Head of caudate nucleus (tissue), 42 donors: ENCODE results near the gene LIMCH1.
A peak's percentile ranks its signal among the peaks of the same experiment; 100 is the strongest.
"Not testable (repeated sequence)": the region's sequence is repeated elsewhere in the genome, so short reads cannot be mapped to it uniquely, and the experiment has no call there.

Experiments used
- DNase-seq, 42 donors: peaks; one replicate each; pipeline versions ENCODE4 v3.0.0 to v3.0.0-alpha.2; 2020 to 2021; ENCODE audit warnings: mixed read lengths in 7 of 42
- intact Hi-C: fragments of 100-400 bp; cut with DNase I; formaldehyde crosslinking; loops from one replicate; pipeline ENCODE4 v1.15.0; 2022

LIMCH1 gene

GRCh38 chr4:41692717-41693345, 154.9 kb downstream of the LIMCH1 start:
- DNase-seq: peak; percentile 35 to 86 (median 66)
- intact Hi-C loops: loop anchor here (5.0 kb wide), 1 partner anchor 189 kb away; no protein-coding TSS in a partner anchor

GRCh38 chr4:41693629-41694028, 155.7 kb downstream of the LIMCH1 start:
- peak in 1 of 42 donors; percentile 9 for DNase-seq
- intact Hi-C loops: loop anchor here (5.0 kb wide), 1 partner anchor 189 kb away; no protein-coding TSS in a partner anchor

DNA sequence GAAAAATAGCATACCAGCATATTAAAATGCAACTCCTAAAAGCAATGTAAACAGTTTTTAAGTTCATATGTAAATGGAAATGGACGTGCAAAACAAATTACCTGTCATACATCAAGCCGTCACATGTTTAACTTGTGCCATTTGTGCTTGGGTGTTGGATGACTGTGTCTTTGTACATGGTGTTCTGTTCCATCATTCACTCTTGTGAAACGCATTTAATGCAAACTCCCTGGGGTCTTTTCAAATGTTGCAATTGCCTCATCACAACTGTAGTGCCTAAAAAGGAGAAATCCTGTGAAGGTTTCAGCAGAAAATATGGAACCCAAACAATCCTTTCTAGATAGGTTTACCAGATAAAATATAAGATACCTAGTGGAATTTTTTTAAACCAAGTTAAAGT, 158.2 kb downstream of the LIMCH1 start:
- DNase-seq: no peak
- intact Hi-C loops: no loop called here

- intact Hi-C loops: no loop called here
- DNase-seq: no peak
Measured at GRCh38 chr4:41696763-41697162, 158.8 kb downstream of the LIMCH1 start.

DNA sequence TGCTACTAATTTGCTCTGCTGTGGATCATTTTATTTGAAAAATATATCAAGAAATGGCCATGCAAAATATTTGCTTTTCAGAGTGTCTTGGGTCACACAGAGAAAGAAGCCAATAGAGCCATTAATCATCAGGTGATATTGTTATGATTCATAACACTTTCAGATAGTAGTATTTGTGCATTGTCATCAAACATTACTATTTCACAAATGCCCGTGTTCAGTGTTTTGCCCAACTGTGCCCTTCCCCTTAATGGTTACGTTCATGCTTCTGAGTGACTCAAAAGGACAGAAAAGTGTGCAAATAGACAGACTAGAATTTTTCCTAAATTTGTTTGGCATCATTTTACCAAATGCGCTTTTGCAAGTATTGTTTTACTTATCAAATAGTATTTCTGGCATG, 164.0 kb downstream of the LIMCH1 start:
- no peak for DNase-seq
- intact Hi-C loops: no loop called here

DNA sequence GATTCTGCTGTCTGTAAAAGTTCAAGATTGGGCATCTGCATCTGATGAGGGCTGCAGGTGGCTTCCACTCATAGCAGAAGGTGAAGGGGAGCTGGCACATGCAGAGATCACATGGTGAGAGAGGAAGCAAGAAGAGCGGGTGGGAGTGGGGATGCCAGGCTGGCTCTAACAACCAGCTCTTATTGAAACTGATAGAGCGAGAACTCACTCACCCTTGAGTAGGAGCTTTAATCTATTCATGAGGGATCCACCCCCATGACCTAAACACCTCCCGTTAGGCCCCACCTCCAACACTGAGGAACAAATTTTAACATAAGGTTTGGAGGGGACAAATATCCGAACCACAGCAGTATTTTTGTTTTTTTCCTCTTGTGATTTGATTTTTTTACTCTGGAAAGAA, 164.8 kb downstream of the LIMCH1 start:
- intact Hi-C loops: no loop called here
- no peak for DNase-seq

GRCh38 chr4:41703785-41704184, 165.8 kb downstream of the LIMCH1 start:
- intact Hi-C loops: no loop called here
- DNase-seq: no peak

DNA sequence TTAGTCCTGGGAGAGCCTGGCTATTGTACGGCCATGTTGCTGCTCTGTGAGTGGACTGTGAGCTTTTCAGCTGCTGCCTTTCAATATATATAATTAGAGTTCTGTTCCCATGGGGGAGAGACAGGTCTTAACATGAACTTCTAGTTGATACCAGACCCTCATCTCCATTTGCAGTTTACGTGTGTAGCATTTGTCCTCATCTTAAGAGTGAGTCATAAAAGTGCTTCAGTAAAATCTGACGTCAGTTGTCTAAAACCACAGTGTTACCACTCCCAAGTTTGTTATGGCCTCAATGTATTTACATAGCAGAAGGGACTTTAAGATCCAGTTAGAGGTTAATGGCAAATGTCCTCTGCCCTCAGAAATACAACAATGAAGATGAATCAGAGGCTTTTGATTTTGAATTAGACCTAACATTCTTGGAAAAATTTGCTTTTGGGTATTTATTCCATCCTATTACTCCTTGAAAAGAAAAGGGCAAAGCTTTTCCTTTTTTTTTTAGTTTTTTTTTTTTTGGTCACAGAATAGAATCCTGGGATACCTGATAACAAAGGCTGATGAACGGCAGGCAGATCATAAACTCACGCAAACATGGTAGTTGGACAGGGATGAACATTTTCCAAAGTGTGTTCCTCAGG, 172.0 kb downstream of the LIMCH1 start:
- intact Hi-C loops: no loop called here
- DNase-seq: no peak

DNA sequence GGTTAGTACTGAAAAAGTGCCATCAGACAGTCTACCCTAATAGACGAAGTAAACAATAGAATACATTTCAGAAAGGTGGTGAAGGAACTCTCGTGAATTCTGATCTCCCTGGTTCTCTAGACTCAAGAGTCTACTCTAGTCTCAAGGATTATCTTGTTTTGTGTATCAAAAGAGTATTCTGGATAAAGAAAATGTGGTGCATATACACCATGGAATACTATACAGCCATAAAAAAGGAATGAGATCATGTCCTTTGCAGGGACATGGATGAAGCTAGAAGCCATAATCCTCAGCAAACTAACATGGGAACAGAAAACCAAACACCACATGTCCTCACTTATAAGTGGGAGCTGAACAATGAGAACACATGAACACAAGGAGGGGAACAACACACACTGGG, 173.7 kb downstream of the LIMCH1 start:
- intact Hi-C loops, DNase-seq: not testable (repeated sequence)

- intact Hi-C loops: no loop called here
- DNase-seq: no peak
Measured at GRCh38 chr4:41712425-41712824, 174.5 kb downstream of the LIMCH1 start.

DNA sequence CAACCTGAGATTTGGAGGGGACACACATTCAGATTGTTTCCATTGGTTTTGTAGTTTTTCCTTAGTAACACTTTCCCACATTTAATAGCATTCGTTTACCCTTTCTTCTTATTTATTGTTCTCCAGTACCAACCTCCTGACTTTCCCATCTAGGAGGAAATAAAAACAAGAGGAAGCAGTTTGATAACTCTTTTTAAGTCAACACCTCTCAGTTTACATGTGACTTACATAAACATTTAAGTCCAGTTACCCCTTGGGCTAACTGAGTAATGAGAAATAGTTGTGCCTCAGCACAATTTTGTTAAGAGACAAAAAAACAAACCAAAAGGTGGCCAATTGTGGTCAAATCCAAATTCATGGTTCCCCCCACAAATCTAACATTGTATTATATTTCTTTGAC, 175.8 kb downstream of the LIMCH1 start:
- DNase-seq: no peak
- intact Hi-C loops: no loop called here

GRCh38 chr4:41714364-41715000, 176.5 kb downstream of the LIMCH1 start:
- DNase-seq: no peak
- intact Hi-C loops: no loop called here

DNA sequence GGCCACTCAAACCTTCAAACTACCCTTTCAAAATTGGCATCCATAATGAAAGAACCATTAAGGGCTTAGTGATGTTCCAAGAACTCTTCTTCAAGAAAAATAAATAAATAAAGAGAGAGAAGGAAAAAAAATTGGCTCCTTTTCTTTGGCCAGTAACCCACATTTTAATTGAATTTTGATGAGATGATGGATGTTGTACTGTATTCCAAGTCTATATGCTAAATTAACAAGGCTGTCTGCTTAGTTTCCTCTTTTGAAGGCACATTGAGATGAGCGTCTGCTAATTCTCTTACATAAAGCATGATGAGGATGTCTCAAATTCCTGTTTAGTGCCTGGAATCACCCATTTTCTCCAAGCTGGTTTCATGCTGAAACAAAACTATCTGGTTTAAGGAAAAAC, 177.2 kb downstream of the LIMCH1 start:
- DNase-seq: no peak
- intact Hi-C loops: no loop called here

DNA sequence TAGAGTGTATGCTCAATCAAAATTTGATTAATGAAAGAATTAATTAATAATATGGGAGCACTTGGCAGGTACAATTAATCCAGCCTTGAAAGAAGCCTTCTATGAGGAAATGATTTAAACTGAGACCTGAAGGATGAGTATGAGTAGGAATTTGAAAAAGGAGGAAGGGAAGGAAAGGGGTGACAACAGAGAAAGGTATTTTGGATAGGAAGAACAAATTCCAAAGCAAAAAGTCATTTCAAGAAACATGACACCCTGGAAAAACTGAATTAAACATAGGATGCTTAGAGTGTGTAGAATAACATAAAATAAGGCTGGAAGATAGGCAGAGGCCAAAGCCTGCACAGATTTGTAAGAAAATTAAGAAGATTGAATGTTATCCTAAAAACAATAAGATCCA, 180.9 kb downstream of the LIMCH1 start:
- intact Hi-C loops: no loop called here
- no peak for DNase-seq

- intact Hi-C loops: no loop called here
- no peak for DNase-seq
Measured at GRCh38 chr4:41719417-41719816, 181.5 kb downstream of the LIMCH1 start.

- DNase-seq: no peak
- intact Hi-C loops: no loop called here
Measured at GRCh38 chr4:41722181-41722580, 184.2 kb downstream of the LIMCH1 start.

- no peak for DNase-seq
- intact Hi-C loops: no loop called here
Measured at GRCh38 chr4:41723286-41723685, 185.3 kb downstream of the LIMCH1 start.

DNA sequence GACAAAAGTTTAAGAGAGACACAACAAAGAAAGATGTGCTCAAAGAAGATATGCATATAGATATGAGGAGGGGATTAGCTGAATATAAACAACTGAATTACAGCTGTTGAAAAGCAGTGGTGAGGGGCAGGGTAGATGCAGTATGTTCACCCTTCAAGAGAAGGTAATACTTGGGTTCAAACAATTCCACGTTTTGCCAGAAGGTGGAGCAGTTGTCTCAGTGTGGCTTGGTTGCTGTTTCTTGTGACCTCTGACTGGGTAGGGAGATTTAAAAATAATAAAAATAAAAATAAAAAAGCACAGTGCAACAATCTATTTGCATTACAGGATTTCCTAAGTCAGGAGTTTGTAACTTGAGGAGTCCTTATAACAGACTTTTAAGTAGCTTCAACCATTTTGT, 187.3 kb downstream of the LIMCH1 start:
- intact Hi-C loops: no loop called here

GRCh38 chr4:41727861-41728572, 190.1 kb downstream of the LIMCH1 start:
- no peak for DNase-seq
- intact Hi-C loops: no loop called here

More for the DNA sequence above, 187.3 kb downstream of the LIMCH1 start:
- DNase-seq: no peak

- no peak for DNase-seq
- intact Hi-C loops: no loop called here
Measured at GRCh38 chr4:41728573-41728913, 190.6 kb downstream of the LIMCH1 start.
